HG02870 (cell line): ENCODE results near the gene MAGEE2.
"Not testable (repeated sequence)": the region's sequence is repeated elsewhere in the genome, so short reads cannot be mapped to it uniquely, and the experiment has no call there.

Experiments used
- ATAC-seq: cut with Tn5 transposase; IDR thresholded peaks from one replicate; pipeline ENCODE4 v1.9.1; 2021; ENCODE audit warnings: mild to moderate bottlenecking, moderate library complexity; ENCODE audit not compliant: unreplicated experiment

The MAGEE2 gene

DNA sequence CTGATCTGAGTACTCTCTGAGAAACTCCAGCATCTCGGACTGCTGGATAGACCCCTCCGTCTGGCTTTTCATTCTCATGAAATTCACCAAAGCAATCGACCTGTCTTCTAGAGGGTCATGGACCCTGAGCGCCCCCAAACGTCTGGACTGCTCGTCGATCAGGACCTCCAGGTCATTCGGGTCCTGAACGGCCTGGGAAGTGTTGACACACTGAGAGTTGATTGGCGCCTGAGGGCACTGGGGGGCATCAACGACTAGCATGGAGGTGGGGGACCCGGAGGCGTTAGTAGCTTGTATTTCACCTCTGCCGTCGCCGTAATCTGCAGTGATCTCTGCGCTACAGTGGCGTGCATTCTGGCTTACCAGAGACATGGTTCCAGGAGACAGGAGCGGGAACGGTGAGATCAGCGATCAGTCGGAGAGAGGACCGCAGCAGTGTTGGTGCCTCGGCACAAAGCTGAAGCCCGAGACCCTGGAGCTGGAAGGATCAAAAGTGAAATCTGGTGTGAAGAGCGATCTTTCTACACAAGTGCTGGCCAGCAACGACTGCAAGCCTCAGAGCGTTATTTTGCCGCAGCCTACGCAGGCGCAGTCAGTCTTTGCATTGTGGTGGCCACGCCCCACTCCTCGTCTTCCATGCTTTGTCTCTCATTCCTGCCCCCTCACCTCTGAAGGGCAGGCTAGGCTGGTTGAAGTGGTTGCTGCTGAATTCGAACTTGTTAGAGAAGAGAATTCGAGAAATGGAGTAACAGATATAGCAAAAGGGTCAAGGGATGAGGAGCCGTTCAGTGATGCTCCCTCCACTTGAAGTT lies at the start of gene MAGEE2:
MAGEE2 (minus strand) TSS at position 575 of the 812 bp plus-strand sequence; CDS start at position 372, 203 bp downstream.
- no peak for ATAC-seq

- no peak for ATAC-seq
Measured at GRCh38 chrX:75786290-75786689, 1.2 kb upstream of the MAGEE2 start.

DNA sequence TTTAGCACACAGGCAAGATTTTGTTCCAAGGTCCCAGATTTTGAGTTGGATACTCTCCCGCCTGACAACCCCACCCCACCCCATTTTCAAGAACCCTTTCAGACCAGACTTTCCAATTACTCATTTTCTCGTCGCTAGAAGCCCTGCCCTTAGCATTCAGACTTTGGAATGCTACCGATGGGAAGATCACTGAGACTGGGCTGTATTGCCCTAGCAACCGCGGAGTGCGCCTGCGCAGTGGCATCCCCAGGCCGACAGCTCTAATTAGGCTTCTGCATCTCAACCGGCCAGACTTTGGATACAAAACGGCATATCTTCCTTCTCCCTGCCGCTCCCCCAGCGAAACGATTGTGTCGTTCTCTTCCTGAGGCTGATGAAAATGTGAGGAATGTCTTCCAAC lies 3.4 kb downstream of the MAGEE2 start:
- ATAC-seq: no peak

GRCh38 chrX:75768063-75768462 lies 17.0 kb downstream of the MAGEE2 start:
- ATAC-seq: not testable (repeated sequence)

DNA sequence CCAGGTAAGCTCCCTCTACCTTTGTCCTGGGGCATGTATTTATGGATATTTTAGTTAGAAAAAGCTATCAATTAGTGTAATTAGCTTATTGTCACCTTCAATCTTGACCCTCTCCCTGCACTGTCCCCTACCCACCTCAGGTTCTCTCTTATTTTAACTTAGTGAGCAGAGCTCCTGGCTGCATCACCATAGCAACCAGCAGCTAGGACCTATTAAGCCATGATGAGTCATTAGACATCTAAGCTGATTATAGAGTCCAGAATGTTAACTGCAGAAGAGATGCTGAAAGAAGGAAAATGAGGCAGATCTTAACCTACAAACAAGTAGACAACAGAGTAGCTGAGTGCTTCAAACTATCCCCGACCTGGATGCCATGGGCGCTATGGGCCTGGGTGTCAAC lies 36.6 kb downstream of the MAGEE2 start:
- no peak for ATAC-seq

DNA sequence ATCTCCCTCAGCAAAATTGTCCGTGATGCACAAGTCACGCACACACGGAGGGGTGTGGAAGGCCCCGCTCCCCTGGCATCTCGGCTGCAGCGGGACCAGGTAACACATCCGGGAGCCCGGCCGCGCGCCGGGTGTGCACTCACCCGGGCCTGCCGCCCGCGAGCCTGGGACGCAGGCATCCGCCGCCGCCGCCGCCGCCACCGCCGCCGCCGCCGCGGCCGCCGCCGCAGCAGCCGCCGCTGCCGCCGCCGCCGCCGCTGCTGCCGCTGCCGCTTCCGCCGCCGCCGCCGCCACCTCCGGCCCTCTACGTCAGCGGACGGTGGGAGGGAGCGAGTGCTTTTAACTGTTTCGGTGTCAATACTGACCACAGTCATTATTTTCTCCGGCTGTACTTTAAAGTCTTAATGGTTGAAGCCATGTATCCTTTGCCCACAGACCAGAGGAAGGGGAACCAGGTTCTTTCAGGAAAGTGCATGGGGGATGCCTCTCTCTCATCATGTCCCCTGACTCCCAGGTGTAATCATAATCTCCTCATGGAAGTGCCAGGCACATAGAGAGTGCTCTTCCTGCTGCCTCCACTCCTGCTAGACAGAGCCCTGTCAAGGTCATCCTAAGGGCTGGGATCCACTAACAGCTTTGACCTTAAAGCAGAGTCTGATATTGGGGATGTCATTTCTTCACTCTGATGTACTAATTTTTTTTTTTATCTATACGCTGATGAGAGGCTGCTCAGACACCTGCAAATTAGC lies 38.0 kb downstream of the MAGEE2 start:
- ATAC-seq: peak; percentile 79
